Activated CD8-positive, alpha-beta T cell treated with anti-CD3 and anti-CD28 coated beads for 36 hours (primary cell): ENCODE data around the gene ZNF689. TPM values are rescaled to one million over a fixed set of nuclear protein-coding genes. Genes with fewer than 3 reads are reported as not detected.
A peak's percentile ranks its signal among the peaks of the same experiment; 100 is the strongest.

Experiments used
- ATAC-seq: fragments of 200-7000 bp; cut with Tn5 transposase; one replicate; pipeline ENCODE4 v1.10.0; 2021; ENCODE audit warnings: mild to moderate bottlenecking, moderate library complexity
- CTCF ChIA-PET: fragments of 350-600 bp; sonication (Branson Sonifier 250); formaldehyde crosslinking; loops from one replicate; lab custom pipeline; 2021; ENCODE audit warnings: antibody characterized with exemption; lab: Charles Lee
- POLR2A ChIA-PET: fragments of 350-600 bp; sonication (Branson Sonifier 250); formaldehyde crosslinking; loops from one replicate; lab custom pipeline; 2021; ENCODE audit warnings: antibody characterized with exemption; lab: Charles Lee
- DNase-seq: peaks from one replicate; pipeline ENCODE4 v3.0.0-alpha.2; 2020
- H3K27ac Mint-ChIP-seq: one replicate; pipeline ENCODE4 v1.8.0; 2021; ENCODE audit warnings: mild to moderate bottlenecking, mixed read lengths
- H3K27me3 Mint-ChIP-seq: one replicate; pipeline ENCODE4 v1.8.0; 2021; ENCODE audit warnings: mixed read lengths
- H3K36me3 Mint-ChIP-seq: one replicate; pipeline ENCODE4 v1.8.0; 2021; ENCODE audit warnings: low read depth, mixed read lengths
- H3K4me1 Mint-ChIP-seq: one replicate; pipeline ENCODE4 v1.8.0; 2021; ENCODE audit warnings: low read depth, mixed read lengths
- H3K4me3 Mint-ChIP-seq: one replicate; pipeline ENCODE4 v1.8.0; 2021; ENCODE audit warnings: mild to moderate bottlenecking, moderate library complexity, mixed read lengths
- H3K9me3 Mint-ChIP-seq: one replicate; pipeline ENCODE4 v1.8.0; 2021; ENCODE audit warnings: mixed read lengths
- intact Hi-C: fragments of 100-400 bp; cut with micrococcal nuclease; formaldehyde crosslinking; loops from one replicate; pipeline ENCODE4 v1.10.0; 2022
- total RNA-seq, 2 experiments: library from RNA; stranded (reverse); gene quantifications; one replicate each; pipeline ENCODE4 v1.2.3, GENCODE V29; 2021
- TF ChIP-seq, protein P1 (sequence below): fragments of 200-600 bp; IDR thresholded peaks from one replicate; pipeline ENCODE4 v1.8.0; 2022; ENCODE audit warnings: antibody characterized with exemption, mild to moderate bottlenecking

The ZNF689 gene
- total RNA-seq, 2 experiments from 2014 or later = 9.8 to 11.3 TPM

DNA sequence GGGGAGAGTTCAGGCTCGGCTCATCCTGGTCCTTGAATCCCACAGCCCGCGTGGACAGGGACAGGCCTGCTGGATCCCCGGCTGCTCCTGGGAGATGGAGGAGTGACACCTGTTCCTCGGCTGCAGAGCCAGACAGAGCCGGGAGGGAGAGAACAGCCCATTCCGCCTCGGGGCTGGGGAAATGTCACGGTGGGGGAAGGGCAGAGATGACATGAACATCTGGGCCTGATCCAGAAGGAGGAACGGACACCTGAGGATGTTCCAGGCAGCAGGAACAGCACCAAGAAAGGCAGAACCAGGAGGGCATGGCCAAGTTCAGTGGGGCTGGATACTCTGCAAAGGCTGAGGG lies 54.1 kb downstream of the ZNF689 start:
- H3K36me3 Mint-ChIP-seq = peaks cover 39% of the 10 kb centered on the region

GRCh38 chr16:30555315-30556124 lies 54.7 kb downstream of the ZNF689 start:
- H3K9me3 Mint-ChIP-seq = no peaks in the 10 kb centered on the region
- peak overlapping the region; percentile 88 for H3K4me3 Mint-ChIP-seq
- peaks cover 39% of the 10 kb centered on the region for H3K36me3 Mint-ChIP-seq
- ChIA-PET POLR2A (interaction anchor here (1.0 to 1.6 kb wide), 4 partner anchors 17 to 53 kb away, joined by 3 to 10 read pairs (median 4); partner anchors contain the start of gene ZNF747), CTCF (no interaction called here)
- ATAC-seq (no peak), DNase-seq (no peak)
- peak overlapping the region; percentile 60 for H3K27ac Mint-ChIP-seq
- intact Hi-C loops = loop anchor here (10.0 kb wide), 1 partner anchor 461 kb away; the partner anchor contains the start of genes TBX6 and YPEL3
- peaks cover 56% of the 10 kb centered on the region for H3K4me1 Mint-ChIP-seq
- TF ChIP-seq, protein P1, sequence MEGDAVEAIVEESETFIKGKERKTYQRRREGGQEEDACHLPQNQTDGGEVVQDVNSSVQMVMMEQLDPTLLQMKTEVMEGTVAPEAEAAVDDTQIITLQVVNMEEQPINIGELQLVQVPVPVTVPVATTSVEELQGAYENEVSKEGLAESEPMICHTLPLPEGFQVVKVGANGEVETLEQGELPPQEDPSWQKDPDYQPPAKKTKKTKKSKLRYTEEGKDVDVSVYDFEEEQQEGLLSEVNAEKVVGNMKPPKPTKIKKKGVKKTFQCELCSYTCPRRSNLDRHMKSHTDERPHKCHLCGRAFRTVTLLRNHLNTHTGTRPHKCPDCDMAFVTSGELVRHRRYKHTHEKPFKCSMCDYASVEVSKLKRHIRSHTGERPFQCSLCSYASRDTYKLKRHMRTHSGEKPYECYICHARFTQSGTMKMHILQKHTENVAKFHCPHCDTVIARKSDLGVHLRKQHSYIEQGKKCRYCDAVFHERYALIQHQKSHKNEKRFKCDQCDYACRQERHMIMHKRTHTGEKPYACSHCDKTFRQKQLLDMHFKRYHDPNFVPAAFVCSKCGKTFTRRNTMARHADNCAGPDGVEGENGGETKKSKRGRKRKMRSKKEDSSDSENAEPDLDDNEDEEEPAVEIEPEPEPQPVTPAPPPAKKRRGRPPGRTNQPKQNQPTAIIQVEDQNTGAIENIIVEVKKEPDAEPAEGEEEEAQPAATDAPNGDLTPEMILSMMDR = no peak
- H3K27me3 Mint-ChIP-seq = no peaks in the 10 kb centered on the region

More for the DNA sequence above, 54.1 kb downstream of the ZNF689 start:
- Mint-ChIP-seq H3K9me3 (no peaks in the 10 kb centered on the region), H3K27ac (peak overlapping the region; percentile 60), H3K27me3 (no peaks in the 10 kb centered on the region), H3K4me1 (peaks cover 55% of the 10 kb centered on the region), H3K4me3 (peak overlapping the region; percentile 88)
- no peak for DNase-seq
- no peak for ATAC-seq
- intact Hi-C loops = loop anchor here (10.0 kb wide), 1 partner anchor 461 kb away; the partner anchor contains the start of genes TBX6 and YPEL3
- TF ChIP-seq, protein P1 = no peak
- POLR2A ChIA-PET = interaction anchor here (0.7 to 3.2 kb wide), 3 partner anchors 11 to 1711 kb away, joined by 3 to 42 read pairs (median 6); partner anchors contain the start of gene ZNF747
- CTCF ChIA-PET = interaction anchor here (1.3 to 4.2 kb wide), 2 partner anchors 21 to 29 kb away, joined by 3 to 18 read pairs; partner anchors contain the start of gene ZNF747

GRCh38 chr16:30554557-30555314 lies 55.5 kb downstream of the ZNF689 start:
- Mint-ChIP-seq H3K27ac (peak overlapping the region; percentile 94), H3K4me1 (peaks cover 58% of the 10 kb centered on the region), H3K27me3 (no peaks in the 10 kb centered on the region), H3K36me3 (peaks cover 39% of the 10 kb centered on the region), H3K9me3 (no peaks in the 10 kb centered on the region), H3K4me3 (no peak overlapping the region)
- TF ChIP-seq, protein P1 = no peak
- ATAC-seq = no peak
- ChIA-PET CTCF (interaction anchor here (1.1 kb wide), 1 partner anchor 13 kb away, joined by 3 read pairs; no protein-coding TSS in a partner anchor), POLR2A (interaction anchor here (1.0 to 1.6 kb wide), 5 partner anchors 16 to 54 kb away, joined by 3 to 10 read pairs (median 4); partner anchors contain the start of gene ZNF747)
- DNase-seq = no peak
- intact Hi-C loops = loop anchor here (10.0 kb wide), 1 partner anchor 460 kb away; the partner anchor contains the start of genes TBX6 and YPEL3

- ATAC-seq (no peak), DNase-seq (no peak)
- peak overlapping the region; percentile 94 for H3K27ac Mint-ChIP-seq
- intact Hi-C loops = loop anchor here (10.0 kb wide), 1 partner anchor 459 kb away; the partner anchor contains the start of genes TBX6 and YPEL3
- no peaks in the 10 kb centered on the region for H3K27me3 Mint-ChIP-seq
- peaks cover 39% of the 10 kb centered on the region for H3K36me3 Mint-ChIP-seq
- ChIA-PET CTCF (interaction anchor here (1.1 to 1.2 kb wide), 2 partner anchors 14 to 32 kb away, joined by 3 read pairs; partner anchors contain the start of gene ZNF785), POLR2A (interaction anchor here (0.6 to 2.2 kb wide), 4 partner anchors 12 to 25 kb away, joined by 3 to 17 read pairs (median 4); partner anchors contain the start of gene ZNF747)
- no peak overlapping the region for H3K4me3 Mint-ChIP-seq
- no peaks in the 10 kb centered on the region for H3K9me3 Mint-ChIP-seq
- peaks cover 58% of the 10 kb centered on the region for H3K4me1 Mint-ChIP-seq
- TF ChIP-seq, protein P1 = no peak
Observed at GRCh38 chr16:30553393-30553899, 56.7 kb downstream of the ZNF689 start.
